ENCODE data around the gene ZIC2. TPM values are rescaled to one million over a fixed set of nuclear protein-coding genes. Genes with fewer than 3 reads are reported as not detected.

The ZIC2 gene
- polyA plus RNA-seq (10.6 and 13.8 TPM in 2 replicates), polyA minus RNA-seq (16.1 and 17.2 TPM in 2 replicates)

DNA sequence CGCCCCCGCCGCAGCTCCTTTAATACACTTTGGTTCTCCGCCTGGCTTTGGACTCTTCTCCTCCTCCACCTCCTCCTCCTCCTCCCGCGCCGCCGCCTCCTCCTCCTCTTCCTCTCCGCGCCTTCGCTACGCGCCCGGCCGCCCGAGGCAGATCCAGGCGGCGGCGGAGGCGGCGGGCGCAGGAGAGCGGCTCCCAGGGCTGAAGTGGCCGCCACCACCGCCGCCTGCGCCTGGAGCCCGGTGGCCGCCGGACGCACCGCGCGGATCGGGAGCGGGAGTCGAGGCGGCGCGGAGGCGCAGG is at the start of gene ZIC2:
TSS of gene ZIC2 (plus strand) at position 50 of the 301 bp plus-strand sequence. CDS start 281 bp downstream, outside the sequence.
- peaks cover 26% of the 10 kb centered on the region for H4K20me1 ChIP-seq (ENCODE audit: insufficient read depth)

DNA sequence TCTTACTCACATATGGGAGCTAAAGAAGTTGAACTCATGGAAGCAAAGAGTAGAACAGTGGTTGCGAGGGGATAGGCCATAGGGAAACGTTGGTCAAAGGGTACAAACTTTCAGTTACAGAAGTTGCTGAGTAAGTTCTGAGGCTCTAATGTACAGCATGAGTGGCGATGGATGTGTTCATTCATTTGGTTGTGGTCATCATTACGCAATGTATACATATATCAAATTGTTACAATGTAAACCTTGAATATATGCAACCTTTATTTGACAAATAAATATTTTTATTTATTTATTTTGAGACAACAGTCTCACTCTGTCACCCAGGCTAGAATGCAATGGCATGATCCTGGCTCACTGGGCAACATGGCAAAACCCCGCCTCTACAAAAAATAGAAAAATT is 48.7 kb upstream of the ZIC2 start:
- no peak overlapping the region for H3K27ac ChIP-seq (ENCODE audit: low read length)
- H4K20me1 ChIP-seq (ENCODE audit: insufficient read depth): no peaks in the 10 kb centered on the region
- no peaks in the 10 kb centered on the region for H3K27me3 ChIP-seq (ENCODE audit: insufficient read depth, low read depth, low read length)
- TF ChIP-seq RAD21 (conservative IDR thresholded peaks at IDR 0.05): no peak
- TF ChIP-seq EP300 (conservative IDR thresholded peaks at IDR 0.05; ENCODE audit: poor library complexity, severe bottlenecking): no peak
- no peak for TF ChIP-seq TAF1 (IDR thresholded peaks at IDR 0.05; ENCODE audit: low read depth)
- TF ChIP-seq, protein P1, sequence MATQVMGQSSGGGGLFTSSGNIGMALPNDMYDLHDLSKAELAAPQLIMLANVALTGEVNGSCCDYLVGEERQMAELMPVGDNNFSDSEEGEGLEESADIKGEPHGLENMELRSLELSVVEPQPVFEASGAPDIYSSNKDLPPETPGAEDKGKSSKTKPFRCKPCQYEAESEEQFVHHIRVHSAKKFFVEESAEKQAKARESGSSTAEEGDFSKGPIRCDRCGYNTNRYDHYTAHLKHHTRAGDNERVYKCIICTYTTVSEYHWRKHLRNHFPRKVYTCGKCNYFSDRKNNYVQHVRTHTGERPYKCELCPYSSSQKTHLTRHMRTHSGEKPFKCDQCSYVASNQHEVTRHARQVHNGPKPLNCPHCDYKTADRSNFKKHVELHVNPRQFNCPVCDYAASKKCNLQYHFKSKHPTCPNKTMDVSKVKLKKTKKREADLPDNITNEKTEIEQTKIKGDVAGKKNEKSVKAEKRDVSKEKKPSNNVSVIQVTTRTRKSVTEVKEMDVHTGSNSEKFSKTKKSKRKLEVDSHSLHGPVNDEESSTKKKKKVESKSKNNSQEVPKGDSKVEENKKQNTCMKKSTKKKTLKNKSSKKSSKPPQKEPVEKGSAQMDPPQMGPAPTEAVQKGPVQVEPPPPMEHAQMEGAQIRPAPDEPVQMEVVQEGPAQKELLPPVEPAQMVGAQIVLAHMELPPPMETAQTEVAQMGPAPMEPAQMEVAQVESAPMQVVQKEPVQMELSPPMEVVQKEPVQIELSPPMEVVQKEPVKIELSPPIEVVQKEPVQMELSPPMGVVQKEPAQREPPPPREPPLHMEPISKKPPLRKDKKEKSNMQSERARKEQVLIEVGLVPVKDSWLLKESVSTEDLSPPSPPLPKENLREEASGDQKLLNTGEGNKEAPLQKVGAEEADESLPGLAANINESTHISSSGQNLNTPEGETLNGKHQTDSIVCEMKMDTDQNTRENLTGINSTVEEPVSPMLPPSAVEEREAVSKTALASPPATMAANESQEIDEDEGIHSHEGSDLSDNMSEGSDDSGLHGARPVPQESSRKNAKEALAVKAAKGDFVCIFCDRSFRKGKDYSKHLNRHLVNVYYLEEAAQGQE (IDR thresholded peaks at IDR 0.05; ENCODE audit: borderline replicate concordance): no peak
- no peak for TF ChIP-seq EZH2 (IDR thresholded peaks at IDR 0.05; ENCODE audit: borderline replicate concordance, insufficient read depth, low read length, poor library complexity, severe bottlenecking)
- no peak for TF ChIP-seq SMC3 (conservative IDR thresholded peaks at IDR 0.05; ENCODE audit: poor library complexity)
- no peak for TF ChIP-seq MXI1 (conservative IDR thresholded peaks at IDR 0.05; ENCODE audit: poor library complexity, severe bottlenecking)
- no peak for TF ChIP-seq POLR2AphosphoS5 (IDR thresholded peaks at IDR 0.05)
- TF ChIP-seq, protein P2, sequence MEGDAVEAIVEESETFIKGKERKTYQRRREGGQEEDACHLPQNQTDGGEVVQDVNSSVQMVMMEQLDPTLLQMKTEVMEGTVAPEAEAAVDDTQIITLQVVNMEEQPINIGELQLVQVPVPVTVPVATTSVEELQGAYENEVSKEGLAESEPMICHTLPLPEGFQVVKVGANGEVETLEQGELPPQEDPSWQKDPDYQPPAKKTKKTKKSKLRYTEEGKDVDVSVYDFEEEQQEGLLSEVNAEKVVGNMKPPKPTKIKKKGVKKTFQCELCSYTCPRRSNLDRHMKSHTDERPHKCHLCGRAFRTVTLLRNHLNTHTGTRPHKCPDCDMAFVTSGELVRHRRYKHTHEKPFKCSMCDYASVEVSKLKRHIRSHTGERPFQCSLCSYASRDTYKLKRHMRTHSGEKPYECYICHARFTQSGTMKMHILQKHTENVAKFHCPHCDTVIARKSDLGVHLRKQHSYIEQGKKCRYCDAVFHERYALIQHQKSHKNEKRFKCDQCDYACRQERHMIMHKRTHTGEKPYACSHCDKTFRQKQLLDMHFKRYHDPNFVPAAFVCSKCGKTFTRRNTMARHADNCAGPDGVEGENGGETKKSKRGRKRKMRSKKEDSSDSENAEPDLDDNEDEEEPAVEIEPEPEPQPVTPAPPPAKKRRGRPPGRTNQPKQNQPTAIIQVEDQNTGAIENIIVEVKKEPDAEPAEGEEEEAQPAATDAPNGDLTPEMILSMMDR (IDR thresholded peaks at IDR 0.05; ENCODE audit: poor library complexity, severe bottlenecking): no peak
- H3K4me3 ChIP-seq (ENCODE audit: low read length): no peak overlapping the region
- no peak overlapping the region for H3K4me2 ChIP-seq (ENCODE audit: low read length)
- no peaks in the 10 kb centered on the region for H3F3A ChIP-seq (ENCODE audit: insufficient read depth, low read length, poor library complexity, severe bottlenecking)
- no peaks in the 10 kb centered on the region for H3K9me2 ChIP-seq (ENCODE audit: insufficient read depth, low read length)
- no peaks in the 10 kb centered on the region for H3K9me3 ChIP-seq (ENCODE audit: low read length)
- H2AFZ ChIP-seq (ENCODE audit: low read depth, low read length): no peak overlapping the region
- no peaks in the 10 kb centered on the region for H3K36me3 ChIP-seq (ENCODE audit: insufficient read depth, low read length)
- H3K9ac ChIP-seq (ENCODE audit: low read length): no peak overlapping the region
- no peaks in the 10 kb centered on the region for H3K79me2 ChIP-seq (replicated peaks; ENCODE audit: insufficient read depth, low read length)

More for the DNA sequence above, at the start of gene ZIC2:
- Histone ChIP-seq H3K4me2 (ENCODE audit: low read length) (peak within 1 kb of the TSS; percentile 80), H3K36me3 (ENCODE audit: insufficient read depth, low read length) (no peaks in the 10 kb centered on the region), H3K9me2 (ENCODE audit: insufficient read depth, low read length) (no peaks in the 10 kb centered on the region), H3K4me3 (ENCODE audit: low read length) (peak within 1 kb of the TSS; percentile 93), H3K27me3 (ENCODE audit: insufficient read depth, low read depth, low read length) (peaks cover 33% of the 10 kb centered on the region), H2AFZ (ENCODE audit: low read depth, low read length) (no peak within 1 kb of the TSS), H3F3A (ENCODE audit: insufficient read depth, low read length, poor library complexity, severe bottlenecking) (peaks cover 2% of the 10 kb centered on the region), H3K27ac (ENCODE audit: low read length) (peak within 1 kb of the TSS; percentile 85), H3K9ac (ENCODE audit: low read length) (peak within 1 kb of the TSS; percentile 87), H3K9me3 (ENCODE audit: low read length) (no peaks in the 10 kb centered on the region), H3K79me2 (replicated peaks; ENCODE audit: insufficient read depth, low read length) (peaks cover 76% of the 10 kb centered on the region)
- TF ChIP-seq TAF1 (IDR thresholded peaks at IDR 0.05; ENCODE audit: low read depth) (no peak), EZH2 (IDR thresholded peaks at IDR 0.05; ENCODE audit: borderline replicate concordance, insufficient read depth, low read length, poor library complexity, severe bottlenecking) (no peak), POLR2AphosphoS5 (IDR thresholded peaks at IDR 0.05) (peak; percentile 17), EP300 (conservative IDR thresholded peaks at IDR 0.05; ENCODE audit: poor library complexity, severe bottlenecking) (no peak), RAD21 (conservative IDR thresholded peaks at IDR 0.05) (no peak), SMC3 (conservative IDR thresholded peaks at IDR 0.05; ENCODE audit: poor library complexity) (no peak), MXI1 (conservative IDR thresholded peaks at IDR 0.05; ENCODE audit: poor library complexity, severe bottlenecking) (no peak)
- TF ChIP-seq, protein P2 (IDR thresholded peaks at IDR 0.05; ENCODE audit: poor library complexity, severe bottlenecking): no peak
- TF ChIP-seq, protein P1 (IDR thresholded peaks at IDR 0.05; ENCODE audit: borderline replicate concordance): peak; percentile 42
